ENCODE data around the gene HSD17B13.

HSD17B13 gene

DNA sequence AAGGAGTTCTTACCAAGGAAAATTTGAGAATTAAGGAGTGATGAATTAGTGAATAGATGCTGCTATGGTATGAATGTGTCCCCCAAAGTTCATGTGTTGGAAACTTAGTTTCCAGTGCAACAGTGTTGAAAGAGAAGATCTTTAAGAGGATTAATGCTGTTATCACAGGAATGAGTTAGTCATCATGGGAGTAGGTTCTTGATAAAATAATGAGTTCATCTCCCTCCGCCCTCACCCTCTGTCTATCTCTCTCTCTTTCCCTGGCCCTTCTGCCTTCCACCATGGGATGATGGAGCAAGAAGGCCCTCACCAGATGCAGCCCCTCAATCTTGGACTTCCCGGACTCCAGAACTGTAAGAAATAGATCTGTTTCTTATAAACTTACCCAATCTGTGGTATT lies 64.0 kb downstream of the HSD17B13 start:
- no peak for DNase-seq

DNA sequence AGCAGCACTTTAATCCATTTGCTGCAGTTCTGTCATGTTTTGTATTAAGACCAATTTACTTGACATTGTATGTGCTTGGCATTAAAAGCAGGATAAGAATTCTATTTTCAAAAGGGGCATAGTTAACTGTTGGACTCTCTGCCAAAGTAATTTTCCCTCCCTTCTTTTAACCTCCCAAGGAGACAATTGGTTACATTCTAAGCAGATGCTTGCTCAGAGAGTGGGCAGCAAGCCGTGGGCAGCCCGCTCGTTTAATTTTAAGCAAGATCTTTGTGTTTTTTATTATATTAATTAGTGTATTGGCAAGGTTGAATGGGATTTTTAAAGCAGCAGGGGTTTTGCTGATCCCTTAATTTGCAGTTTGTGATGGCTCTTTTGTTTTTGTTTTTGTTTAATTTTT lies 65.2 kb downstream of the HSD17B13 start:
- DNase-seq, result no peak

GRCh38 chr4:87255755-87256154 lies 66.9 kb downstream of the HSD17B13 start:
- DNase-seq, result no peak

Data from OCI-M1 (cell line).